ENCODE results near the gene ZFPM1.

Gene ZFPM1

DNA sequence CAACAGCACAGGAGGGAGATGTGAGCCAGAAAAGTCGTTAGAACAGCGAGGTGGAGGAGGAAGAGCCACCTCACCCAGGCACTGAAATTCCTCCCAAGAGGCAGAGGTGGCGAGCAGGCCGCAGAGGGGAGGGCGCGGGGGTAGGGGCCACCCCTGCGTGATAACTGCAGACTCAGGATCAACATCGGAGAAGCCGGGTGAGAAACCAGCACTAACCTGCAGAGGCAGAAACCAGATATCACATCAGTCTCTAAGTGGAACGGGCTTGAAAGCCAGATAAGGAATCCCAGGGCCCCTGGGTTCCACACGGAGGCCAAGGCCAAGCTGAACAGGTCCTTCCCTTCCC lies 77.8 kb downstream of the ZFPM1 start:
- no peak for DNase-seq

DNA sequence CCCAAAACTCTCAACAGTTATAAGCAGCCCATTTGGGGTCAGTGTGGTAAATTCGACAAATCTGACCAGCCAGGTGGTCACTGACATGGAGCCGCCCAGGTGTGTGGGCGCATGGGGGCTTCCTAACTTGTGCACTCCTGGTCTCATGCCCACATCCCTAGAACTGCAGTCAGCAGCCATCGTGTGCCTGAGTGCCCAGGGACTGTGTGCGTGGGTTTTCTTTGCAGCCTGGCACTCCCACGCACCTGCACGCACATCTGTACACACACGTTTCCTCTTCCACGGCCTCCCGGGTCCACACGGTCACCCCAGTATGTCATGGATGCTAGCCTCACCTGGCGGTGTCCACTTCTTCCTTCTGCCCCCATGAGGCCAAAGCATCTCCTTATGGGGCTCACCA lies 78.3 kb downstream of the ZFPM1 start:
- no peak for DNase-seq

DNA sequence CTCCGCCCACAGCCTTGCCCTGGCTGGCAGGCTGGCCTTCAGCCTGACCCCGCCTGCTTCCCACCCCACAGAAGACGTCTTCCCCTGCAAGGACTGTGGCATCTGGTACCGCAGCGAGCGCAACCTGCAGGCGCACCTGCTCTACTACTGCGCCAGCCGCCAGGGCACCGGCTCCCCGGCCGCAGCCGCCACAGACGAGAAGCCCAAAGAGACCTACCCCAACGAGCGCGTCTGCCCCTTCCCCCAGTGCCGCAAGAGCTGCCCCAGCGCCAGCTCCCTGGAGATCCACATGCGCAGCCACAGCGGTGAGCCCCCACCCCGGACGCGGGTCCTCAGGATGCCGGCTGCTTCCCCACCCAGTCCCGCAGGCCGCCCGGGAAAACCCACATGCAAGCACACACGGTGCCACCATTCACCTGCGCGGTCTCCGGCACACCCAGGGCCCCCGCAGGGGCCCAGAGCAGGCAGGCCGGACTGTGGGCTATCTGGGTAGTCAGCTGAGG lies 78.9 kb downstream of the ZFPM1 start:
- no peak for DNase-seq

DNA sequence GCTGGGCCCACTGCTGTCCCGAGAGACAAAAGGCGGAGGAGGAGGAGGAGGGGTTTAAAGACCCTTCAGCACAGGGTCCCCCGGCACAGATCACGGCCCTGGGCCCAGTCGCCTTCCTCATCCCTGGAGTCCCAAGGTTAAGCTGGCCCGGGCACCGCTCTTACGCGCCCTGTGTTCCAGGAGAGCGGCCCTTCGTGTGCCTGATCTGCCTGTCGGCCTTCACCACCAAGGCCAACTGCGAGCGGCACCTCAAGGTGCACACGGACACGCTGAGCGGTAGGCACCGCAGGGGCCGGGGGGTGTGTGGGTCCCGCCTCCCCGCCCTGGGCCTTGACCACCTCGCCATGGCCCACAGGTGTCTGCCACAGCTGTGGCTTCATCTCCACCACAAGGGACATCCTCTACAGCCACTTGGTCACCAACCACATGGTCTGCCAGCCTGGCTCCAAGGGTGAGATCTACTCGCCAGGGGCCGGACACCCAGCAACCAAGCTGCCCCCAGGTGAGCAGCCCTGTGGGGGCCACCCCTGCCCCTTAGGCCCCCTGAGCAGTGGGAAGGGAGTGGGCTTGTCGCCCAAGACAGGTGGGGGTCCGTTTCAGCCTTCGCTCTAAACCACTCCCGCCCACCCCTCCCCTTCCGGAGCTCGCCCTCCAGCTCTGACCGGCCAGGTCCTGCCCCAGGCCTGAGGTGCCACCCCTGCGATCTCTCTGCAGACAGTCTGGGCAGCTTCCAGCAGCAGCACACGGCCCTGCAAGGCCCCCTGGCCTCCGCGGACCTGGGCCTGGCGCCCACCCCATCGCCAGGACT lies 79.6 kb downstream of the ZFPM1 start:
- no peak for DNase-seq

DNA sequence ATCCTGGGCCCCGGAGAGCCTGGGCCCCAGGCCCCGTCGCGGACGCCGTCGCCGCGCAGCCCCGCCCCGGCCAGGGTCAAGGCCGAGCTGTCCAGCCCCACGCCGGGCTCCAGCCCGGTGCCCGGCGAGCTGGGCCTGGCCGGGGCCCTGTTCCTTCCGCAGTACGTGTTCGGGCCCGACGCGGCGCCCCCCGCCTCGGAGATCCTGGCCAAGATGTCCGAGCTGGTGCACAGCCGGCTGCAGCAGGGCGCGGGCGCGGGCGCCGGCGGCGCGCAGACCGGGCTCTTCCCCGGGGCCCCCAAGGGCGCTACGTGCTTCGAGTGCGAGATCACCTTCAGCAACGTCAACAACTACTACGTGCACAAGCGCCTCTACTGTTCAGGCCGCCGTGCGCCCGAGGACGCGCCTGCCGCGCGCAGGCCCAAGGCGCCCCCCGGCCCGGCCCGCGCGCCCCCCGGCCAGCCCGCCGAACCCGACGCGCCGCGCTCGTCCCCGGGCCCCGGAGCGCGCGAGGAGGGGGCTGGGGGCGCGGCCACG lies 80.4 kb downstream of the ZFPM1 start:
- DNase-seq = no peak

DNA sequence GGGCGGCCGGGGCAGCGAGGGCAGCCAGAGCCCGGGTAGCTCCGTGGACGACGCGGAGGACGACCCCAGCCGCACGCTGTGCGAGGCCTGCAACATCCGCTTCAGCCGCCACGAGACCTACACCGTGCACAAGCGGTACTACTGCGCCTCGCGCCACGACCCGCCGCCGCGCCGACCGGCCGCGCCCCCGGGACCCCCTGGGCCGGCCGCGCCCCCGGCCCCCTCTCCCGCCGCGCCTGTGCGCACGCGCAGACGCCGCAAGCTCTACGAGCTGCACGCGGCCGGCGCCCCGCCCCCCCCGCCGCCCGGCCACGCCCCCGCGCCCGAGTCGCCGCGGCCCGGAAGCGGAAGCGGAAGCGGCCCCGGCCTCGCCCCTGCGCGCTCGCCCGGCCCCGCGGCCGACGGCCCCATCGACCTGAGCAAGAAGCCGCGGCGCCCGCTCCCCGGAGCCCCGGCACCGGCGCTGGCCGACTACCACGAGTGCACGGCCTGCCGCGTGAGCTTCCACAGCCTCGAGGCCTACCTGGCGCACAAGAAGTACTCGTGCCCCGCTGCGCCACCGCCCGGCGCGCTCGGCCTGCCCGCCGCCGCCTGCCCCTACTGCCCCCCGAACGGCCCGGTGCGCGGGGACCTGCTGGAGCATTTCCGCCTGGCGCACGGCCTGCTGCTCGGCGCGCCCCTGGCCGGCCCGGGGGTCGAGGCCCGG lies 81.0 kb downstream of the ZFPM1 start:
- DNase-seq = peak; percentile 61 to 87

DNA sequence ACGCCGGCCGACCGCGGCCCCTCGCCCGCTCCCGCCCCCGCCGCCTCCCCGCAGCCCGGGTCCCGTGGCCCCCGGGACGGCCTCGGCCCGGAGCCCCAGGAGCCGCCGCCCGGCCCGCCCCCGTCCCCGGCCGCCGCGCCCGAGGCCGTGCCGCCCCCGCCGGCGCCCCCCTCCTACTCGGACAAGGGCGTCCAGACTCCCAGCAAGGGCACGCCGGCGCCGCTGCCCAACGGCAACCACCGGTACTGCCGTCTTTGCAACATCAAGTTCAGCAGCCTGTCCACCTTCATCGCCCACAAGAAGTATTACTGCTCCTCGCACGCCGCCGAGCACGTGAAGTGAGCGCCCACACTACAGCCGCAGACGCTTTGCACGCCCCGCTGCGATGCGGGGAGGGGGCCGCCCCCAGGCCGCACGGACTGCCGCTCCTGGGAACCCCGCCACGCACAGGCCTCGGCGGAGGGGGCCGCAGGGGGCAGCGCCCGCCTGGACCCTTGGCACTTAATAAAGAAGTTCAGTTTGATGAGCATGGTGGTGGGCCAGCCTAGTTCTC lies 81.6 kb downstream of the ZFPM1 start:
- peak; percentile 32 to 50 for DNase-seq

DNA sequence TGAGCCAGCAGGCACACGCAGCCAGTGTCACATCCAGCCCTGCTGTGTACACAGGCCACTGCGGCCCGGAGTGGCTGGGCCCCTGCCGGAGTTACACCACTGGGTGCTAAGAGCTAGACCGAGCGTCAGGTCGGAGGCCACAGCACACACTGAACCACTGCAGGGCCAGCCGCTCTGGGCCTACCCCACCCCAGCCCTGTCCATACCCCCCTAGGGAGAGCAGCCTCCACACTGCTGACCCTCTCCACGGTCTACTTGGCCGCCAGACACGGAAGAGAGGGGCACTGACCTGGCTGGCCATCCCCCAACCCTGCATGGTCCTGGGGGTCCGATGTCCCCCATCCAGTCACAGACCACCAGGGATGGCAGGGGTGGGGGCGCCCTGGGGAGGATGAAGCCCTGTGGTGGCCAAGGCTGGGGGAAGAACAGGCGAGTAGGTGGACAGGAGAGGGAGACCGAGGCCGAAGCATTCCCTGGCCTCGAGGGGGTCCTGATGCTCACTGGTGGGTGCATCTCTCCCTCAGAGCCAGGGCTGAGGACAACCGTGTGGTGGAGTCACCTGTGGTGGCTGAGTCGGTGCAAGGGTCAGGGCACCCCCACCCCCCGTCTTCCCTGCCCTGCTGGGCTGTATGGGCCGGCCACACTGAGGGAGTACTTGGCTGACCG lies 82.2 kb downstream of the ZFPM1 start:
- DNase-seq = no peak

DNA sequence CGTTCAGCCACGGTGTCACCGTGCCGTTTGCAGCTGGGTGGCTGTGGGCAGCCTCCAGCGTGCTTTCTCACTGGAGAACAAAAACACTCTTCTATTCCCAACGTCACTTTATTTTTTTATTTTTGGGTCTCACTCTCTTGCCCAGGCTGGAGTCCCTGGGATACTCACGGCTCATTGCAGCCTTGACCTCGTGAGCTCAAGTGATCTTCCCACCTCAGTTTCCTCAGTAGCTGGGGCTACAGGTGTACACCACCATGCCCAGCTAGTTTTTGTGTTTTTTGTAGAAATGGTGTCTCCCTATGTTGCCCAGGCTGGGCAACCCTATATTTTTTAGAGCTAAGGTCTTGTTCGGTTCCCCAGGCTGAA lies 82.8 kb downstream of the ZFPM1 start:
- DNase-seq = no peak

DNA sequence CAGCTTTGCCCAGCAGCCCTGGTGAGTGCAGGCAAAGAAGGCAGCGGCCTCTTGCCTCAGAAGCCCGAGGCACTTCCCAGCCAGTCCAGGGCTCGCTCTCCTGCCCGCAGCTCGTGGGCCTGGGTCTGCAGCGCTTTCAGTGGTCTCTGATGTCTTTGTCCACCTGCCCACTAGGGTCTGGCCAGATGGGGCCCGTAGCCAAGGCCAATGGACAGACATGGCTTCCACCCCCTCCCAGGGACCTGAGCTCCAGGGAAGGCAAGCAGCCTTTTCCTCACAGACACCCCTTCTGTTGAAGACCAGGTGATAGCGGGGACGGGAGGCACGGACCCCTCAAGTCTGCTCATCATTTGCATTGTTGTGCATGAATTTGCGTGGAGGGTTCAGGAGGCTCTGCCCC lies 83.4 kb downstream of the ZFPM1 start:
- no peak for DNase-seq

DNA sequence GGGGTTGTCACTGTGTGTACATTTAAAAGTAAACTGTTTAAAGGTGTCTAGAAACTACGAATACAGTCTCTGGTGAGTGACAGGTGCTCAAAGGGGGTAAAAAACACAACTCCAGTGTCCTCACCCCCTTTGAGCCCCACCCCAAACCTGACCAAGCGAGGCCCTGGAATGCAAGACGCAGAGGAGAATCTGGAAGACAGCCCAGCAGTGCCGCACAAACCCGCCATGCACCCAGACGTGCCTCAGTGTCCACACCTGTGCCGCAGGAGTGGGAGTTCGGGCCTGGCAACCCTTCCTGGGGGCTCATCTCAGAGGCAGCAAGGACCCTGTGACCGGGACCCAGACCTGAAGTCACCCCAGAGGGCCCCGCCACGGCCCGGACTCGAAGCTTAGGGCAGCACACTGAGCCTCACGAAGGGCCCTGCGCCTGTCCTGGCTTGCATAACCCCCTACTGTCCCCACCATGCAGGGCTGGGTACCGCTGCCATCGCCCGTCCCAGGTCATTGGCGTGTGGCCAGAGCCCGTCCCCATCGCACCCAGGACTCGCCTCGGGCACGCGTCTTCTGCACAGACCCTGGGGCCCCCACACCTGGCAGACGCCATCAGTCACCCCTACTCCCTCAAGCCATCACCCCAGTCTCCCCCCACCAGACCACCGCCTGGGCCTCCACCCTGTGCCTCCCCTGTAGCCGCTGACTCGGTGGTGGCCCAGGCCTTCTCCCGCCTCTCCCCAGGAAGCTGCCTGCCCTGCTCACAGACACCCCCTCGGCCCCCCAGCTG lies 84.1 kb downstream of the ZFPM1 start:
- DNase-seq = no peak

DNA sequence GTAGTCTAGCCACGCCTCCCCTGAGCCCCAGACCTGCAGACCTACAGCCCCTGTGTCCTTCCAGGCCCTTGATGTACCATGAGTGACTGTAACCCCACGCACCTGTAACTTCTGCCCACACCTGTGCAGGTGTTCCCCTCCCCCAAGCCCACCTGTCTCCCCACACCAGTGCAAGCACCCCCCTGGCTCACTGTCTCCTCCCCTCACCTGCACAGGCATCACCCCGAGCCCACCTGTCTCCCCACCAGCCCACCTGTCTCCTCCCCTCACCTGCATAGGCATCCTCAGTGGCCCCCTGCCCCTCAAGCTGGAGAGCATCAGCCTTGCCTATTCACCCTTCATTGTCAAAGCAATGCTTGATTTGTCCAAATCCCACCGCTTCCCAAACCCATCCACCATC lies 84.8 kb downstream of the ZFPM1 start:
- DNase-seq = no peak

DNA sequence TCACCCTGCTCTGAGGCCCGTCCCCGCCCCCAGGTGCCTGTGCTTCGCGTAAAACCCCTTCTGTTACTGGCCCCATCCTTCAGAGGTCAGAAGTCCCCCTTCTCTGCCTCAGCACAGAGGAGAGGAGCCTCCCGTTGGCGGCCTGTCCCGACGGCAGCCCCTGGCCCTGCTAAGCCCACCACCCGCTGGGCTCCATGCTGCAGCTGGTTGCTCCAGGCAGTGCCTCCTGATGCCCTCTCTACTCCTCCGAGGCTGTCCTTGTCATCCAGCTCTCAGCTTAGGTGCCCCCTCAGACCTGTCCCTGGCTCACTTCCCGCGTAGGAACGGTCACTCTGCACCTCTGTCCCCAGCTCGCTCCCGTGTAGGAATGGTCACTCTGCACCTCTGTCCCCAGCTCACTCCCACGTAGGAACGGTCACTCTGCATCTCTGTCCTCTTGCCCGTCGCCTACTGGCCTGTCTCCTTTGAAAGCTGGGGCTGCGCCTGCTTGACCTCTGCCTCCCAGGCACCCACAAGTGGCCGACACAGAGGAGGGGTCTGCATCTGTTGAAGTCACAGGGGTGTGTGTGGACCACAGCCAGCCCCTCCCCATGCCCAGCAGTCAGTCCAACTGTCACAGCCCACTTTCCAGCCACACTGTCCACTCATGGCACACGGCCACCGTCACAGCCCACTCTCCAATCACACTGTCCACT lies 85.4 kb downstream of the ZFPM1 start:
- no peak for DNase-seq

DNA sequence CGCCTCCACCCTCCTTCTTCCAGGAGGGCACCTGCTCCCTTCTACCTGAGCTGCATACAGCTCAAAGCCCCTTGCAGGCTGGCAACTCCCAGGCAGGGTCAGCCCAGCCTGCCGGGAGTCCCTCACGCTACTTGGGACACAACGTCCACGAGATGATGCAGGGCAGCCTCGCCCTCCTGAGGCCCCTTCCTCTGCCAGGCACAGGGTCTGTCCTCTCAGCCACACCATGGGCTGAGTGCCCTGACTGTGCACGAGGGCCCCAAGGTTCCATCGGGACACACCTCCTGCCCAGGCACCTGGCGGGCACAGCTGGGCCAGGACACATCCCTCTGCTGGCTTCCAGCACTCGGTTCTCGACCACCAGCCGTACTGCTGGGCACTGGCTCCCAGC lies 86.2 kb downstream of the ZFPM1 start:
- no peak for DNase-seq

DNA sequence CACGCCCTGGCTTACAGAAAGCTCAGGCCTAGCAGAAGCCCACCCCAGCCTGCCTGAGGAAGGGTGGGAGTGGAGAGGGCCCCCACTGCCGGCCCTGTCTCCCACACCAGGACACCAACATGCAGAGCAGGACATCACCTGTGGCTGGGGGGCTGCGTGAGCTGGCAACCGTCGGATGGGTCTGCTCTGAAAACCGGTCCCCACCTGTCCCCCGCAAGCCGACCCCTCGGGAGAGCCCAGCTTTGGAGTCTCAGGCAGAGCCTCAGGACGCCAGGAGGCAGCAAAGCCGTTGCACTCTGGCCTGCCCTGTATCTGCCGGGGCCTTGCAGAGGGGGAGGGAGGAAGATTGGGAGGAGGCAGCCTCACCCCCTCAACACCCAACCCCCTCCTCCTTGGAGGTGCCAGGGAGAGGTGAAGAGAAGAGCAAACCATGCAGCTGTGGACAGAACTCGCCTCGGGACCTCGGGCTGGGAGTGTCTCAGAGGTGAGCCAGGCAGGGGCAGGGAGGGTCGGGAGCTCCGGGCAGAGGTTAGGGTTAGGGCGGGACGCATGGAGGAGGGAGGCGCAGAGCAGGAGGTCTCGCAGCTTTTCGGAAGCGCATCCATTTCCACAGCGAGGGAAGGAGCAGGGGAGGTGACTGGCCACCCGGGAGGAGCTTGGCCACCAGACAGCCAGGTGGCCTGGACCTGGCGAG lies 86.7 kb downstream of the ZFPM1 start:
- DNase-seq = no peak

DNA sequence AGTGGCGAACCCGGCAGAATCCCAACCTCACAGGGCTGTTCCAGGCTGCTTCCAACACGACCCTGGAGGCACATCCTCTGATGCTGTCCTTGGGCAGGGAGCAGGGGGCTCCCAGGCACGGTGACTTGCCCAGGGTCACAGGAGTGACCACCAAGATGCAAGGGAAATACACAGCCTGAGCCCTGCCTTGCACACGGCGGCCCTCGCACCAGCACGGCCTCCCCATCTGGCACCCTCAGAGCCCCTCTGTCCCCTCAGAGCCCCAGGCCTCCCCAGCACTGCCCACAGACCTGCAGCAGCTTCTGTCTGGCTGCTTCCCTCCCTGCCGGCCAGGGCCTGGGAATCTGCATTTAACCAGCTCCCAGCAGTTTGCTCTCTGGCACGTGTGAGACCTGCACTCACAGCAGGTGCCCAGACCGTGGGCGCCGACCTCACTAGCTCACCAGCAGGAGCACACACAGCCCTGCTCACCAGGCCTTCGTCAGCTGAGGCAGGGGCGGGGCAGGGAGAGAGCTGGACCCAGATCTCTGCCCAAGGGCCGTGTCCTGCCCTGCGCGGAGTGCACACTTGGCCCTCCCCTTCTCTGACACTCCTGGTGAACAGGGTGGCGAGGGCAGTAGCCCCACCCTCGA lies 87.4 kb downstream of the ZFPM1 start:
- no peak for DNase-seq

DNA sequence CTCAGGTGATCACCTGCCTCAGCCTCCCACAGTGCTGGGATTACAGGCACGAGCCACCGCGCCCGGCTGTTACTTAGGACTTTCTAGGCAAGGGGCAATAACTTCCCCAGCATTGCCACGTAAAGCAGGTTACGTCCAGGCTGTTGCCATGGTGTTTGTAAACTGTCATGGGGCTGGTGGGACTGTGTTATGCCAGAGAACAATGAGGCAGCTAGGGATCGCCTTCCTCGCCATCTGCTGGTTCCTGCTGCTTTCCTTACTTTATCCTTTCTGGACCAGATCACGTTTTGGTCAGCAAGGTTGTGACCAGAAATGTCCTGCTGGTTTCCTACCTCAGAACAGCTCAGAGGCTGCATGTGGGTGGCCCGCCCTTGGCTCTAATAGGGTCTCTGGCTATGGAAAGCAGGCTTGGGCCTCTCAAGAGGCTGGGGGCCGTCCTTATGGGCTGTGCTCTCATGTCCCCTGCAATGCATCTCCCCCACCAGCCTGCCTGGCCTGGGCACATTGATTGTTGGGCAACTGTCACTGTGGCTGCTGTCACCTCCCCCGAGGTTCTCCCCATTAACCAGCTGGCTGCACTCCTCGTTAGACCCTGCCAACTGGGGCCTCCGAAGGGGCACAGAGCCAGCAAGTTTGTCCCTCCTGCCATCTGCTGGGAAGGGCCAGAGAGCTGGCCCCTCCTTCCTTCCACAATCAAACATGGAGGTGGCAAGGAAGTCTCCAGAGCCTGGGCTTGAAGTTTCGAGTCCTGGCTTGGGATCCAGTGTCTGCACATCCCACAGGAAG lies 88.9 kb downstream of the ZFPM1 start:
- DNase-seq = no peak

DNA sequence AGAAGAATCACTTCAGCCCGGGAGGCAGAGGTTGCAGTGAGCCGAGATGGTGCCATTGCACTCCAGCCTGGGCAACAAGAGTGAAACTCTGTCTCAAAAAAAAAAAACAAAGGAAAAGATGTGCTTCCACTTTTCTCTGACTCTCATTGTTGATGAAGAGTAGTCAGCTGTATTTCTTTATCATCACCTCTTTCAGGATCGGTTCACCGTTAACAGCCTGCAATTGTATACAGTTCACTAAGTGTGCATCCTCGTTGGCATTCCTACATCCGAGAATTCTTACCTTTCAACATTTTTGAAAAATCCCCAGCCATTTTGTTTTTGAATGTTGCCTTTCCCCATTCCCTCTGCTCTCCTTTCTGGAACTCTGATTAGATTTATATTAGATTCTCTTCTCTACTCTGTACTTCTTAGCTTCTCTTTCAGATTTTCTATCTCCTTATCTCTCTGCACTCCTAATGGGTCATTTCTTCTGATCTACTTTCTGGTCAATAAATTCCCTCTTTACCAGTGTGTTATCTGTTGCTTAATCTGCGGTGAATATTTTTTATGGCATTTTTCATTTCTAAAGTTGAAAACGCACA lies 90.2 kb downstream of the ZFPM1 start:
- no peak for DNase-seq

DNA sequence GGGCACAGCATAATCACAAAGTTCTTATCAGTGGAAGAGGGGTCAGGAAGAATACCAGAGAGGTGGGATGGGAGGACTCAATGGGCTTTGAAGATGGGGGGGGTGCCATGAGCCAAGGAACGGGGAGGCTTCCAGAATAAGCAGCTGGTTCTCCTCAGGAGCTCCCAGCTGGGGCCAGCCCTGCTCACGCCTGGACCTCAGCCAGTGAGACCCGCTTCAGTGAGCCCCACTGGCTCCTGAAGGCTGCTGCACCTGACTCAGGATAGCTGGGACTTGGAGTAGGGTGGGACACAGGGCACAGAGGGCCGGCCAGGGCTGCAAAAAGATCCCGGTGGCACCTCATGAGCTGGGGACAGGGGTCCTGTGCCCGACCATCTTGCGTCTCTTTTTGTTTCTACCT lies 92.7 kb downstream of the ZFPM1 start:
- DNase-seq = no peak

Data from inflammatory macrophage (primary cell).